Activated CD4-positive, alpha-beta T cell treated with anti-CD3 and anti-CD28 coated beads, Interleukin-2, amount 10 ng/mL, durations not matched to agents 7 days and 5 days (primary cell): ENCODE results near the gene GMCL1. TPM values are rescaled to one million over a fixed set of nuclear protein-coding genes. Genes with fewer than 3 reads are reported as not detected.
A peak's percentile ranks its signal among the peaks of the same experiment; 100 is the strongest.
"Not testable (repeated sequence)": the region's sequence is repeated elsewhere in the genome, so short reads cannot be mapped to it uniquely, and the experiment has no call there.

Source experiments
- CTCF ChIA-PET: fragments of 350-600 bp; sonication (Branson Sonifier 250); formaldehyde crosslinking; loops from one replicate; lab custom pipeline; 2021; ENCODE audit warnings: antibody characterized with exemption; lab: Charles Lee
- POLR2A ChIA-PET: fragments of 350-600 bp; sonication (Branson Sonifier 250); formaldehyde crosslinking; loops from one replicate; lab custom pipeline; 2021; ENCODE audit warnings: antibody characterized with exemption; lab: Charles Lee
- DNase-seq: peaks from one replicate; pipeline ENCODE4 v3.0.0-alpha.2; 2020
- H3K27ac Mint-ChIP-seq: one replicate; pipeline ENCODE4 v1.8.0; 2021; ENCODE audit warnings: mild to moderate bottlenecking, moderate library complexity, mixed read lengths
- H3K27me3 Mint-ChIP-seq: one replicate; pipeline ENCODE4 v1.8.0; 2021; ENCODE audit warnings: mixed read lengths
- H3K36me3 Mint-ChIP-seq: one replicate; pipeline ENCODE4 v1.8.0; 2021; ENCODE audit warnings: low read depth, mixed read lengths
- H3K4me1 Mint-ChIP-seq: one replicate; pipeline ENCODE4 v1.8.0; 2021; ENCODE audit warnings: mixed read lengths
- H3K4me3 Mint-ChIP-seq: one replicate; pipeline ENCODE4 v1.8.0; 2021; ENCODE audit warnings: mild to moderate bottlenecking, moderate library complexity, mixed read lengths
- H3K9me3 Mint-ChIP-seq: one replicate; pipeline ENCODE4 v1.8.0; 2021; ENCODE audit warnings: mixed read lengths
- total RNA-seq, 2 experiments: library from RNA; stranded (reverse); gene quantifications; one replicate each; pipeline ENCODE4 v1.2.3, GENCODE V29; 2021

The GMCL1 gene
- total RNA-seq, 2 experiments from 2014 or later: 19.4 to 24.9 TPM

DNA sequence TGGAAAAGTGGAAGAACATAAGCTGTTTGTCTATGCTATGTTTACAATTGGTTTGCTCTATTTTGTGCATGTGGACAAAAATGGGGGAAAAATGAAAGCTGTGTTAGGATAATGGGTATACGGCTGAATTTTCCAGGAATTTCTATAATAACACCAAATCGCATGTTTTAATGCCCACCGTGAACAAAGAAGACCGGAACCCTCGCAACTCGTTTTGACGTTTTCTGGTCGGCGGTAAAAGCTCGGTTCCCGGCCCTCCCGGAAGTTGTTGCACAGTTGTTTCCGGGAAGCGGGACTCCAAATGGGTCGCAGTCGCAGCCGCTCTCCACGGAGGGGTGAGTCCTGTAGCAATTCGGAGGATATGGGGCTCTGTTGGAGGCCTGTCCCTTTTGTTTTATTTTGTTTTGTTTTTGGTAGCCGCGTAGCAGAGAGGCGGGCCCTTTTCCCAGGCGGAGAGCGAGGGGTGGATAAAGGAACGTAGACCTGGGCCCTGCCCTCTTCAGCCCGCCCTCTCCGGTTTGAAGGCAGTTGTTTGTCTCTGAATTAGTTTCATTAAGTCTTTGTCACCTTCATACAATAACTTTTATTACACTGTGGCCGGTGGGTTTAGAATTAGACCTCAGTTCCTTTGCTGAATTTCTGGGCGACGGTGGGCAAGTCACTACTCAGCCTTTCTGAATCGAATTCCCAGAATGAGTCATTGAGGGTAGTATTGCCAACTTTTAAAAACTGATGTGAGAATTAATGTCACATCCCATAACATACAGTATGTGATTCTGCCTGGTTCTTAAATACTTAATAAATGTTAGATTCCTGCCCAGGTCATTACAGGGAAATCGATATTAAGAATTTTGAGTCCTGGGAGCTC lies 64.5 kb downstream of the GMCL1 start, which contains the start of gene SNRNP27:
TSS of gene SNRNP27 (plus strand) at position 273 of the 868 bp plus-strand sequence. CDS start at position 302, 29 bp downstream.
- peak within 1 kb of the TSS; percentile 100 for H3K4me3 Mint-ChIP-seq
- H3K27ac Mint-ChIP-seq: peak within 1 kb of the TSS; percentile 99
- ChIA-PET CTCF (interaction anchor here (0.6 to 1.8 kb wide), 9 partner anchors 17 to 879 kb away, joined by 3 to 6 read pairs (median 3); partner anchors contain the start of genes MXD1 and SNRPG), POLR2A (interaction anchor here (0.6 kb wide), 1 partner anchor 93 kb away, joined by 15 read pairs; no protein-coding TSS in a partner anchor)
- peaks cover 5% of the 10 kb centered on the region for H3K9me3 Mint-ChIP-seq
- H3K36me3 Mint-ChIP-seq: peaks cover 33% of the 10 kb centered on the region
- peaks cover 1% of the 10 kb centered on the region for H3K27me3 Mint-ChIP-seq
- peaks cover 47% of the 10 kb centered on the region for H3K4me1 Mint-ChIP-seq
- DNase-seq: peak; percentile 85

DNA sequence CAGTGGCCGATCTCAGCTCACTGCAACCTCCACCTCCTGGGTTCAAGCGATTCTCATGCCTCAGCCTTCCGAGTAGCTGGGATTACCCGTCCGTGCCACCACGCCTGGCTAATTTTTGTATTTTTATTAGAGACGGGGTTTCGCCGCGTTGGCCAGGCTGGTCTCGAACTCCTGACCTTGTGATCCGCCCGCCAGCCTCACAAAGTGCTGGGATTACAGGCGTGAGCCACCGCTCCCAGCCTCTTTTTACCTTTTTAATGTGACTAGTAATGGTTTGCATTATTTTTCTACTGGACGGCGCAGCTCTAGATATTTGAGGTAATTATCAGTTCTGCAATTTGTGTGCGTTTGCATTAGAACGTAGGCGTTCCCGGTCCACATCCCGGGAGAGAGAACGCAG lies 65.3 kb downstream of the GMCL1 start:
- H3K27me3 Mint-ChIP-seq, H3K9me3 Mint-ChIP-seq, POLR2A ChIA-PET, DNase-seq: not testable (repeated sequence)
- CTCF ChIA-PET: interaction anchor here (0.6 to 1.8 kb wide), 2 partner anchors 16 to 185 kb away, joined by 4 to 6 read pairs; no protein-coding TSS in a partner anchor
- H3K4me1 Mint-ChIP-seq: peaks cover 47% of the 10 kb centered on the region
- peaks cover 40% of the 10 kb centered on the region for H3K36me3 Mint-ChIP-seq
- peak overlapping the region; percentile 99 for H3K27ac Mint-ChIP-seq
- H3K4me3 Mint-ChIP-seq: peak overlapping the region; percentile 100

DNA sequence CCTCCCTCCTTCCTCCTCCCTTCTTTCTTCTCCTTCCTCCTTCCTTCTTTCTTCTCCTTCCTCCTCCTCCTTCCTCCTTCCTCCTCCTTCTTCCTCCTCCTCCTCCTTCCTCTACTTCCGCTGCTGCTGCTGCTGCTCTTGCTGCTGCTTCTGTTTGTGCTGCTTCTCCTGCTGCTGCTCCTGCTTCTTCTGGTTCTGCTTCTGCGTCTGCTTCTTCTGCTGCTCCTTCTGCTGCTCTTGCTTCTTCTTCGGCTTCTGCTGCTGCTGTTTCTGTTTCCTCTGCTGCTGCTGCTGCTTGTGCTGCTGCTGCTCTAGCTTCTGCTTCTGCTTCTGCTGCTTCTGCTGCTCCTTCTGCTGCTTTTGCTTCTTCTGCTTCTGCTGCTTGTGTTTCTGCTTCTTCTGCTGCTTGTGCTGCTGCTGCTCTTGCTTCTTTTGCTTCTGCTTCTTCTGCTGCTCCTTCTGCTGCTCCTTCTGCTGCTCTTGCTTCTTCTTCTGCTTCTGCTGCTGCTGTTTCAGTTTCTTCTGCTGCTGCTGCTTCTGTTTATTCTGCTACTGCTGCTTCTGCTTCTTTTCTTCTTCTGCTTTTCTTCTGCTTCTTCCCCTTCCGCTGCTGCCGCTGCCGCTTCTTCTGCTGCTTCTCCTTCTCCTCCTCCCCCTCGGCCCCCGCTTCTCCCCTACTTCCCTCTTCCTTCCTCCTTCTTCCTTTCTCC lies 72.9 kb downstream of the GMCL1 start:
- DNase-seq: peak; percentile 22
- Mint-ChIP-seq H3K9me3 (no peaks in the 10 kb centered on the region), H3K27ac (peak overlapping the region; percentile 93), H3K27me3 (no peaks in the 10 kb centered on the region), H3K36me3 (peaks cover 71% of the 10 kb centered on the region), H3K4me1 (peaks cover 54% of the 10 kb centered on the region), H3K4me3 (peak overlapping the region; percentile 81)
- POLR2A ChIA-PET: interaction anchor here (0.6 kb wide), 1 partner anchor 391 kb away, joined by 4 read pairs; the partner anchor contains the start of gene SNRPG
- CTCF ChIA-PET: interaction anchor here (1.0 kb wide), 1 partner anchor 10 kb away, joined by 3 read pairs; no protein-coding TSS in a partner anchor

DNA sequence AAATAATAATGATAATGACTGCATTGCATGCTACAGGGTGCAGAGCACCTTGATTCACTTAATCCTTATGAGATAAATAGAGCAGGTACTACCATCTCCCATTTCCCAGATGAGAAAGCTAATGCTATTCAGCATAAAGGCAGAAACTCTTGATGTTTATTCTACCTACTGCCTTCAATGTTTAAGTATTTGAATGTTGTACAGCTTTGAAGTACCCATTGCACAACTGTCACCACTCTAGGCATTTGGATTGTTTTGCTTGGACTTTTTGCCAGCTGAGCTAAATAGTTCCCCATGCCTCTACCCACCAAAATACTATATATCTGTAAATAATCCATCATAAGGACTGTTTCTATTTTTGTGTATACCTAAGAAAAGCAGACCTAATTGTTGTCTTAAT lies 77.8 kb downstream of the GMCL1 start:
- H3K36me3 Mint-ChIP-seq: peaks cover 47% of the 10 kb centered on the region
- H3K27me3 Mint-ChIP-seq: no peaks in the 10 kb centered on the region
- H3K27ac Mint-ChIP-seq: no peak overlapping the region
- DNase-seq: no peak
- no peak overlapping the region for H3K4me3 Mint-ChIP-seq
- ChIA-PET POLR2A (no interaction called here), CTCF (interaction anchor here (0.9 kb wide), 2 partner anchors 75 to 235 kb away, joined by 3 read pairs; no protein-coding TSS in a partner anchor)
- H3K9me3 Mint-ChIP-seq: no peaks in the 10 kb centered on the region
- peaks cover 30% of the 10 kb centered on the region for H3K4me1 Mint-ChIP-seq

DNA sequence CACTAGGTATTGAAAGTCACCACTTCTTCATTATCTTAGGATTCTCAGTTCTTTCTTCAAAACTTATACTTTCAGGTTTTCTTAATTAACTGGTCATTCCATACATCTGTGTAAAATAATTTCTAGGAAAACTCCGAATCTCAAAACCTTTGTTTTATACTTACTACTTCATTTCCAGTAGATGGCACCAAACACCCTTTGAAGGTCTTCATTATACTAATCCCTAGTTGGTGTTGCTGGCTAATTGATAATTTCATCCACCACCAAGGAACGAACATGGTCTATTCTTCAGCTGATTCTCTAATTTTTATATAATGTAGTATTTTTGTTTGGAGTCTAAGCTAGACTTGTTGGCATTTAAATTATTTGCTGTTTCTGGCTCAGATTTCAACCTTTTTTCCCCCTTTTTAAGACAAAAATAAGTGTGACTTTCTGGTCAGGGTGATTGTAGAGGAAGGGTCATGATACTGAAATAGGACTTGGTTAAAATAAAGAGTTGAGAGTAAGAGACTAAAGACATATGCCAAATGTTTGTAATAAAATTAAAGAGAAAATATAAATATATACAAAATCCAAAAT lies 82.6 kb downstream of the GMCL1 start:
- Mint-ChIP-seq H3K36me3 (peaks cover 31% of the 10 kb centered on the region), H3K9me3 (no peaks in the 10 kb centered on the region), H3K27me3 (no peaks in the 10 kb centered on the region), H3K4me1 (peaks cover 31% of the 10 kb centered on the region), H3K27ac (no peak overlapping the region), H3K4me3 (no peak overlapping the region)
- ChIA-PET POLR2A (no interaction called here), CTCF (interaction anchor here (0.6 to 4.2 kb wide), 21 partner anchors 9 to 391 kb away, joined by 3 to 29 read pairs (median 3); partner anchors contain the start of genes SNRNP27 and SNRPG)
- peak; percentile 45 for DNase-seq

DNA sequence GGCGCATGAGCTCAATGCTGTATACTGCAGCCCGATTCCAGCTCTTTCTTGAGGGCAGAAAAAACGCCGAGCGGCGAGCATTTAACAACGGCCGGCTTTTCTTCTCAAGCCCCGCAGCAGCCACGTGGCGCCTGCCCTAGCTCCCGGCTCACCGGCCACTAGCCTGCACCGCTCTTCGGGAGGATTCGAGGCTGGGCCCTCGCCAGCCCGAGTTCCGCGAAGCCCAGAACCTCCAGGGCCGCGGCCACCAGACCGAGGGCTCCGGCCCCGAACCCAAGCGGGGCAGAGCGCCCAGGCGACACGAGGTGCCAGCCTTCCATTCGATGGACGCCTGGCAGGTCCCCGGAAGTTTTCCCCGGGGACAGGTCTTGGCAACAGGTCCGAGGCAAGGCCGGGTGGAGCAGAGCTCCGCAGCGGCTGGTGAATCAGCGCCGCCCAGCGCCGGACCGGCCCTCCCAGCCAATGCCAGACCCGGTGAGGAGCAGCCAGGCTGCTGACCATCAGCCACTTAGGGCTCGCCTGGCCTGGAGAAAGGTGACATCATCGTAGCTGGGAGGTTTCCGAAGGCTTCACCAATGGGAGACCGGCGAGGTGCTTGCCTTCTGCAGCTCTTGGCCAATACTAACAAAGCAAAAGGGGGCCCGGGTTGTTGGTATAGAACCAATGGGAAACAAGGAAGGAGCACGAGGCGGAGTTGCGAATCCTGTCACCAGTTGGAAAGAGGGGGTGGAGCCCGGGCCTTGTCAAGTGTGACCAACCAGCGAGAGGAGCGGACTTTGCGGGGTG lies 84.9 kb downstream of the GMCL1 start:
- peak overlapping the region; percentile 81 for H3K4me3 Mint-ChIP-seq

GRCh38 chr2:69914950-69915945 lies 85.8 kb downstream of the GMCL1 start, which contains the start of gene MXD1:
TSS of gene MXD1 (plus strand) at chr2:69915109. CDS start at chr2:69915331, 222 bp downstream.
- ChIA-PET POLR2A (interaction anchor here (0.6 to 1.4 kb wide), 6 partner anchors 156 to 478 kb away, joined by 3 to 4 read pairs (median 3); partner anchors contain the start of genes NFU1 and SNRPG), CTCF (interaction anchor here (0.6 to 4.2 kb wide), 19 partner anchors 9 to 388 kb away, joined by 3 to 29 read pairs (median 4); partner anchors contain the start of gene C2orf42)
- Mint-ChIP-seq H3K4me1 (peaks cover 43% of the 10 kb centered on the region), H3K9me3 (no peaks in the 10 kb centered on the region), H3K27me3 (no peaks in the 10 kb centered on the region), H3K4me3 (peak within 1 kb of the TSS; percentile 81), H3K27ac (peak within 1 kb of the TSS; percentile 90), H3K36me3 (peaks cover 32% of the 10 kb centered on the region)
- DNase-seq: peak; percentile 26

More for the DNA sequence above, 84.9 kb downstream of the GMCL1 start:
- H3K9me3 Mint-ChIP-seq: no peaks in the 10 kb centered on the region
- ChIA-PET POLR2A (interaction anchor here (0.6 to 1.4 kb wide), 7 partner anchors 154 to 477 kb away, joined by 3 to 4 read pairs (median 3); partner anchors contain the start of genes NFU1 and SNRPG), CTCF (interaction anchor here (0.6 to 4.2 kb wide), 26 partner anchors 10 to 389 kb away, joined by 3 to 29 read pairs (median 4); partner anchors contain the start of gene C2orf42)
- H3K27me3 Mint-ChIP-seq: no peaks in the 10 kb centered on the region
- H3K36me3 Mint-ChIP-seq: peaks cover 32% of the 10 kb centered on the region
- H3K4me1 Mint-ChIP-seq: peaks cover 43% of the 10 kb centered on the region
- H3K27ac Mint-ChIP-seq: peak overlapping the region; percentile 90
- peak; percentile 100 for DNase-seq

- no peaks in the 10 kb centered on the region for H3K9me3 Mint-ChIP-seq
- ChIA-PET CTCF (interaction anchor here (0.7 to 0.9 kb wide), 2 partner anchors 155 to 227 kb away, joined by 3 to 4 read pairs; no protein-coding TSS in a partner anchor), POLR2A (interaction anchor here (0.7 kb wide), 1 partner anchor 146 kb away, joined by 3 read pairs; no protein-coding TSS in a partner anchor)
- peaks cover 36% of the 10 kb centered on the region for H3K36me3 Mint-ChIP-seq
- H3K27me3 Mint-ChIP-seq: no peaks in the 10 kb centered on the region
- H3K27ac Mint-ChIP-seq: peak overlapping the region; percentile 51
- H3K4me1 Mint-ChIP-seq: peaks cover 43% of the 10 kb centered on the region
- DNase-seq: no peak
- peak overlapping the region; percentile 69 for H3K4me3 Mint-ChIP-seq
Observed at GRCh38 chr2:69916106-69916505, 86.6 kb downstream of the GMCL1 start.

DNA sequence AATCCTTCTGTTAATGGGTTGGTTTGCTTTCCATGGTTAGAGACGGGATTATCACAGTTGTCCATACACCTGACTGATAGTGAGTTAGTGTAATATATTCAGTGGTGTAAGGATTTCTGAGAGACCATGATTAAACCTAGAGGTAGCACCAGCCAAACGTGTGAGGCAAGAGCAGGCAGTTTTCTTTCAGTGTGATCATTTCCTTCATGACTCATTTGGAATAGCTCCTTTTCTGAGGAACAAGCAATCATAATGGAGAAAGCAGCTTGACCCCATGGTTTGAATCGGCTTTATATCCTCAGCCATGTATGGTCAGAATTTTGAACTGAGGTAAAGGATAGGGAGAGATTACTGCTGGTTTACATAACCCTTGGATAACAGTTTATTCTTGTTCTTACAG lies 88.4 kb downstream of the GMCL1 start:
- Mint-ChIP-seq H3K36me3 (peaks cover 43% of the 10 kb centered on the region), H3K27me3 (no peaks in the 10 kb centered on the region), H3K27ac (no peak overlapping the region), H3K4me3 (no peak overlapping the region), H3K9me3 (no peaks in the 10 kb centered on the region), H3K4me1 (peaks cover 35% of the 10 kb centered on the region)
- DNase-seq: no peak
- POLR2A ChIA-PET: interaction anchor here (0.6 kb wide), 1 partner anchor 376 kb away, joined by 3 read pairs; the partner anchor contains the start of gene SNRPG
- CTCF ChIA-PET: no interaction called here

DNA sequence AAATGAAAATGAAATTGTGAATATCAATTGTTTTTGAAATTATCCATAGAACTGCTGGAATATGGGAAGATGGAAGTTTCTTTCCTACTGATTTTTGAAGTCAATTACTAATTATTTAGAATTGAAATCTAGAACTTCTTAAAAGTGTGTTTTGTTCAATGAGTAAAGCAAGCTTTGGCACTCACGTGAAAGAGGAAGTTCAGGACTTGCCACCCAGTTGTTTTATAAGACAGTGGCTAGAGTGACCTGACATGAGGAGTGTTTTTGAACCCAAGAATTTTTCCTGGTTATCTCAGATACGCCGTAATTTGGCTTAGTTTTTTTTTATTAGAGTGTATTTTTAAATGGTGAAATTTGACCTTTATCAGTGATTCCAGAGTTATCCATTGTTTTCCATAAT lies 88.9 kb downstream of the GMCL1 start:
- Mint-ChIP-seq H3K27me3 (no peaks in the 10 kb centered on the region), H3K4me3 (no peak overlapping the region), H3K4me1 (peaks cover 36% of the 10 kb centered on the region), H3K36me3 (peaks cover 47% of the 10 kb centered on the region), H3K9me3 (no peaks in the 10 kb centered on the region), H3K27ac (no peak overlapping the region)
- ChIA-PET CTCF (no interaction called here), POLR2A (interaction anchor here (0.6 kb wide), 1 partner anchor 375 kb away, joined by 3 read pairs; the partner anchor contains the start of gene SNRPG)
- DNase-seq: no peak
